Measurements from ENCODE around the gene GALNT10. TPM values are rescaled to one million over a fixed set of nuclear protein-coding genes. Genes with fewer than 3 reads are reported as not detected.

GALNT10 gene
- polyA plus RNA-seq, 1 donor (not counting 4 experiments of a cell fraction or from before 2014, with no cell fraction given), result 17.9 TPM

DNA sequence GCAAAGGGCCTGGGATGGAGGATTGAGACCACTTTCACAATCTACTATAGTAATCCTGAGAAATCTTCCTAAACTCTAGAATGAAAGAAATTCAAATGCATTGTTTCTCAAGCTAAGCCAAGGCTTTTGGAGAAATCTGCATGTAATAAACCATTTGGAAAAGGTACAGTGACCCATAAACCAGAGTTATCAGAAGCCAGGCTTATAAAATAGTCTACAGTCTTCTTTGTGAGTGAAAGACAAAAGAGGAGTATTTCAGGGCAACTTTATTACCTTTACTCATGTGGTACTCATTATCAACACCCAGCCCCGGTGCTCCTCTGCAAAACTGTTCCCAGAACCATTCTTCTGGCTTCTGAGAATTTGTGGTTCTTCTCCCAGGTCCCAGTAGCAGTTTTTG is 87.0 kb downstream of the GALNT10 start:
- no peak overlapping the region for H2AFZ ChIP-seq (ENCODE audit: control insufficient read depth, low read length)
- H3K4me3 ChIP-seq (ENCODE audit: control insufficient read depth in 2 of 3, extremely low read depth in 1 of 3, insufficient read depth in 2 of 3, low read depth in 1 of 3, low read length in 3 of 3), result no peak overlapping the region
- H3K9me3 ChIP-seq (ENCODE audit: control insufficient read depth, low read depth, low read length), result no peaks in the 10 kb centered on the region
- H3K27me3 ChIP-seq (ENCODE audit: control insufficient read depth, extremely low read depth, insufficient read depth, low read length), result no peaks in the 10 kb centered on the region
- H3K4me2 ChIP-seq (ENCODE audit: control insufficient read depth, extremely low read depth, insufficient read depth, low read depth, low read length), result no peak overlapping the region
- no peaks in the 10 kb centered on the region for H3K79me2 ChIP-seq (ENCODE audit: control insufficient read depth, insufficient read depth, low read length)
- no peaks in the 10 kb centered on the region for H3K36me3 ChIP-seq (ENCODE audit: control insufficient read depth in 2 of 2, extremely low read depth in 1 of 2, insufficient read depth in 2 of 2, low read length in 2 of 2)
- dilution Hi-C loops (cut with MboI; ENCODE audit: extremely low pct_ligation_motif_present, low sequenced_read_pairs), result no loop called here
- TF ChIP-seq, protein P1, sequence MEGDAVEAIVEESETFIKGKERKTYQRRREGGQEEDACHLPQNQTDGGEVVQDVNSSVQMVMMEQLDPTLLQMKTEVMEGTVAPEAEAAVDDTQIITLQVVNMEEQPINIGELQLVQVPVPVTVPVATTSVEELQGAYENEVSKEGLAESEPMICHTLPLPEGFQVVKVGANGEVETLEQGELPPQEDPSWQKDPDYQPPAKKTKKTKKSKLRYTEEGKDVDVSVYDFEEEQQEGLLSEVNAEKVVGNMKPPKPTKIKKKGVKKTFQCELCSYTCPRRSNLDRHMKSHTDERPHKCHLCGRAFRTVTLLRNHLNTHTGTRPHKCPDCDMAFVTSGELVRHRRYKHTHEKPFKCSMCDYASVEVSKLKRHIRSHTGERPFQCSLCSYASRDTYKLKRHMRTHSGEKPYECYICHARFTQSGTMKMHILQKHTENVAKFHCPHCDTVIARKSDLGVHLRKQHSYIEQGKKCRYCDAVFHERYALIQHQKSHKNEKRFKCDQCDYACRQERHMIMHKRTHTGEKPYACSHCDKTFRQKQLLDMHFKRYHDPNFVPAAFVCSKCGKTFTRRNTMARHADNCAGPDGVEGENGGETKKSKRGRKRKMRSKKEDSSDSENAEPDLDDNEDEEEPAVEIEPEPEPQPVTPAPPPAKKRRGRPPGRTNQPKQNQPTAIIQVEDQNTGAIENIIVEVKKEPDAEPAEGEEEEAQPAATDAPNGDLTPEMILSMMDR (optimal IDR thresholded peaks at IDR 0.05 in 1 of 3, IDR thresholded peaks at IDR 0.05 in 1 of 3, conservative IDR thresholded peaks at IDR 0.05 in 1 of 3; ENCODE audit: extremely low read depth in 1 of 3, insufficient read depth in 2 of 3, low read length in 3 of 3), result no peak
- TF ChIP-seq EZH2 (IDR thresholded peaks at IDR 0.05; ENCODE audit: low read length), result no peak
- H3K27ac ChIP-seq (ENCODE audit: control insufficient read depth, insufficient read depth, low read length), result no peak overlapping the region
- no peak overlapping the region for H3K9ac ChIP-seq (ENCODE audit: control insufficient read depth, extremely low read depth, insufficient read depth, low read length)
- no peaks in the 10 kb centered on the region for H3K9me1 ChIP-seq (ENCODE audit: control insufficient read depth, extremely low read depth, insufficient read depth, low read length)
- H4K20me1 ChIP-seq (ENCODE audit: control insufficient read depth, extremely low read depth, insufficient read depth, low read length), result no peaks in the 10 kb centered on the region
- H3K4me1 ChIP-seq (ENCODE audit: control insufficient read depth, extremely low read depth, insufficient read depth, low read length), result no peaks in the 10 kb centered on the region
- no peak for FAIRE-seq
- no peak for DNase-seq (ENCODE audit: low read depth, low spot score)

DNA sequence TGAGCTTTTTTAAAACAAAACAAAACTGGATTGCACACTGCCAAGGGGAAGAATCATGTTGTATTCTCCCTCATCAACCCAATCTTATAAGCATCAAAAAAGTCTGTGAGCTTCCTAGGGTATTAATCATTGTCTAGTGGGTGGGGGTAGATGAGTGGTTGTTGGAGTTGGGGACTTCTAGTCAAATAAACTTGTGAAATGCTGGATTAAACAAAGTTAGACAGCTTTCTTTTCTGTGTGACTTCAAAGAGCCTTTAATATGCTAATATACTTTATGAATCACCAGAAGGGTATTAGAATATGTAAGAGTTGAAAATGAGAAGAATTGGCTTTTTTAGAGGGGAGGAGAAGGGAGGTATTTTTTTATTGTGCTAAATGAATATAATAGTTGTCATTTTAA is 87.7 kb downstream of the GALNT10 start:
- Histone ChIP-seq H3K9me3 (ENCODE audit: control insufficient read depth, low read depth, low read length) (no peaks in the 10 kb centered on the region), H3K9ac (ENCODE audit: control insufficient read depth, extremely low read depth, insufficient read depth, low read length) (no peak overlapping the region), H3K27ac (ENCODE audit: control insufficient read depth, insufficient read depth, low read length) (no peak overlapping the region), H2AFZ (ENCODE audit: control insufficient read depth, low read length) (no peak overlapping the region), H3K27me3 (ENCODE audit: control insufficient read depth, extremely low read depth, insufficient read depth, low read length) (no peaks in the 10 kb centered on the region), H3K4me2 (ENCODE audit: control insufficient read depth, extremely low read depth, insufficient read depth, low read depth, low read length) (no peak overlapping the region), H3K79me2 (ENCODE audit: control insufficient read depth, insufficient read depth, low read length) (no peaks in the 10 kb centered on the region), H3K36me3 (ENCODE audit: control insufficient read depth in 2 of 2, extremely low read depth in 1 of 2, insufficient read depth in 2 of 2, low read length in 2 of 2) (no peaks in the 10 kb centered on the region), H3K9me1 (ENCODE audit: control insufficient read depth, extremely low read depth, insufficient read depth, low read length) (no peaks in the 10 kb centered on the region), H4K20me1 (ENCODE audit: control insufficient read depth, extremely low read depth, insufficient read depth, low read length) (no peaks in the 10 kb centered on the region), H3K4me3 (ENCODE audit: control insufficient read depth in 2 of 3, extremely low read depth in 1 of 3, insufficient read depth in 2 of 3, low read depth in 1 of 3, low read length in 3 of 3) (no peak overlapping the region), H3K4me1 (ENCODE audit: control insufficient read depth, extremely low read depth, insufficient read depth, low read length) (no peaks in the 10 kb centered on the region)
- dilution Hi-C loops (cut with MboI; ENCODE audit: extremely low pct_ligation_motif_present, low sequenced_read_pairs), result no loop called here
- DNase-seq (ENCODE audit: low read depth, low spot score) (no peak), FAIRE-seq (no peak)
- no peak for TF ChIP-seq EZH2 (IDR thresholded peaks at IDR 0.05; ENCODE audit: low read length)
- TF ChIP-seq, protein P1 (optimal IDR thresholded peaks at IDR 0.05 in 1 of 3, IDR thresholded peaks at IDR 0.05 in 1 of 3, conservative IDR thresholded peaks at IDR 0.05 in 1 of 3; ENCODE audit: extremely low read depth in 1 of 3, insufficient read depth in 2 of 3, low read length in 3 of 3), result no peak

All from keratinocyte (primary cell).